Measurements from ENCODE around the gene PGP.

The PGP gene

DNA sequence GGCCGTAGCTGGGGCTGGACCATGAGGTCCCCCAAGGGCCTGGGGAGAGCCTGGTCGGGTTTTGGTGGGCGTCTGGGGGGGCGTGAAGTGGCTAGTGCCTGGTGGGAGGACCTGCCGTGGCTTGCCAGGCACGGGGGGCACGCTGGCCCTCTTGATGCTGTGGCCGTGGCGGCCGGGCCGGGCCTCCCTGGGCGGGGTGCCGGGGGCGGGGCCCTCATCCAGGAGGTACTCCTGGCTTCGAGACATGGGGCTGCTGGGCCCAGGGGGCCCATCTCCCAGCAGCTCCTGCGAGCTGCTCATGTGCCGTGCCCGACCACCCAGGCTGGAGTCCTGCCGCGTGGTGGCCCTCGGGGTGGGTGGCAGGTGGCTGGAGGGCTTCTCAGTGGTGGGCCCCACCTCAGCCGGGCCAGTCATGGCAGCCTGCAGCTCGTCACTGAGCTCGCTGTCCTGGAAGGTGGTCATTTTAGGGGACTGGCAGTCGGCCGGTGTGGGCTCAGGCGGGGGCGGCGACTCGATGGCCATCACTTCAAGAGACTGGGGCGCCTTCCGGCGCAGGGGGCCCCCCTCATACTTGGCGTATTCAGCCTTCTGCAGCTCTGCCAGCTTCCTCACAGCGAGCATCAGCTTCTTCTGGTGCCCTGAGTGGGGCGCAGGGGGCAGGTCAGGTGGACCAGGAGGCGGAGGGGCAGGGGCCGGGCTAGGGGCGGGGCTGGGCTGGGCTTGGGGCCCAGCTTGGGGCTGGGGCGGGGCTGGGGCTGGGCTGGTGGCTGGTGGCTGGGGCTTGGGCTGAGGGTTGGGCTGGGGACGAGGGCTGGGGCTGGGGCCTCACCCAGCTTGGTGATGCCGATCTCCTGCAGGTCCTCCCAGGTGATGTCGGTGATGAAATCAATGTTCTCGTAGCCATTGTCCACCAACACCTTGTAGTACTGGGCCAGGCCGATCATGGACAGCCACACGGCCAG, 33.4 kb downstream of the PGP start:
- DNase-seq (ENCODE audit: low read depth), result no peak

DNA sequence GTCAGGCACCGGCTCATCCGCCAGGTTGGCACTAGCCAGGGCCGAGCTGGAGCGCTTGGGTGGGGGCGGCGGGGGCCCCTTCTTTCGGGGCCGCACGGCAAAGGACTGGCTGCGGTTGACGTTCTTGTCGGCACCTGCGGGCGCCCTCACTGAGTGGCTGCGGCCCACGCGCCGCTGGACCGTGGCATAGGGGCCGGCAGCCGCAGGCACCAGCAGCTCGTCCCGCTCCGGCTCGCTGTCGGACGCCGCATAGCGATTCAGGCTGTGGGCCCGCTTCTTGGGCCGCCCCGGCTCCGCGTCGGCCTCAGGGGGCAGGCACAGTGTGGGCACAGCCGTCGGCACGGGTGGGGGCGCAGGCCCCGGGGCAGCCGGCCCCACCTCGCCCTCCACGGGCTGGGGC, 34.2 kb downstream of the PGP start:
- no peak for DNase-seq (ENCODE audit: low read depth)

DNA sequence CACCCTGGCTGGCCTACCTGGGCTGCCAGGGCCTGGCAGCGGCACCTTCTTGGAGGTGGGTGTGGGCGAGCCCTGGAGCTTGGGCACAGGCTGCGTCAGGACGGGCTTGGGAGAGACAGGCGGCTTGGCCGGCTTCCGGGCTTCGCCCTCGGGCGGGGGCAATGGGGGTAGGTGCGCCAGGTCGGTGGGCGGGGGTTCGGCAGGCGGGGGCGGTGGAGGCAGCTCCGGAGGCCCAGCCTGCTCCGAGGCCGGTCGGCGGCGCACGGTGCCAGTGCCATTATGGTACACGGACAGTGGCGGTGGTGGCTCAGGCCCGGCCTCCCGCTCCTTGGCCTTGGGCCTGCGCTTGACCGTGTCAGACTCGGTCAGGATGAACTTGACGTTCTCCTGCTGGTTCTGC, 35.1 kb downstream of the PGP start:
- DNase-seq (ENCODE audit: low read depth), result no peak

DNA sequence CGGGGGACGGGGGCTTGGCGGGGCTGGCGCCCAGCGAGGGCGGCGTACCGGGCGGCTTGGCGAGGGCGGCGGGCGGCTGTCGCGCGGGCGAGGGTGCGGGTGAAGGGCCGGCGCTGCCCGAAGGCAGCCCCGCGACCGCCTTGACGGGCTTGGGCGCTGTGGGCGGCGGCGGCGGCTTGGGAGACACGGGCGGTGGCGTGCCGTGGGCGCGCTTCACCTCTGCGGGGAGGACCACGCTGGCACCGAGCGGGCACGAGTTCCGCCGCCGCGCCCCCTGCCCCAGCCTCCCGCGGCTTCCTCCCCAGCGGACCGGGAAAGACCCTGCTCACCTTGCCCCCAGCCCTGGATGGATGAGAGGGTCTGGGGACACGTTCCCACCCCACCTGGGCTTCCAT, 35.5 kb downstream of the PGP start:
- DNase-seq (ENCODE audit: low read depth), result no peak

DNA sequence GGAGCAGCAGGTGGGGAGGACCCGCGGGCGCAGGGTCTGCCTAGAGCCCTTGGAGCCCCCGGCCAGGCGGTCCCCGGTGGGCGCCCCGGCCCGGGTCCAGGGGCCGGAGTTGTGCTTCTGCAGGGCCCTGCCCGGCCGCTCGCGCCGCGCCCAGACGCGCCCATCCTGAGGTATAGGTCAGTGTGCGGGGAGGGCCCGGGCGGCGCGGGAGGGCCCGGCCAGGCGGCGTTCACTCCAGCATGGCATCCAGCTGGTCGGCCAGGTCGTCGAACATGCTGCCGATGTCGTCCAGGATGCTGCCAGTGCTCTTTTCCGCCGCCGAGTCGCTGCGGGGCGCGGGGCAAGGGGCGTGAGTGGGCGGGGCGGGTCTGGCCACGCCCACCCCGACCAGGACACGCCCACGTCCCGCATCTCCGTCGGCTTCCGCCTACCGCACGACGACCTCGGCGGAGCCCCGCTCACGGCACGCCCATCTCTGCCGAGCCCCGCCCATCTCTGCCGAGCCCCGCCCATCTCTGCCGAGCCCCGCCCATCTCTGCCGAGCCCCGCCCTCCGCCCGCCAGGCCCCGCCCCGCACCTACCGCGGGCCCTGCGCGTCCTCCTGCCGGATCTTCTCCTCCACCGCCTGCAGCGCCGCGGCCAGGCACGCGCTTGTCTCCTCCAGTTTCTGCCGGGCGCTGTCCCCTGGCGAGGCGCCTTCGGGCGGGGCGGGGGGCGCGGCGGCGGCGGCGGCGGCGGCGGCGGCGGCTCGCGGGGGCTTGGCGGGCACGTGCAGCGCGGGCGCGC, 36.1 kb downstream of the PGP start:
- DNase-seq (ENCODE audit: low read depth), result no peak

DNA sequence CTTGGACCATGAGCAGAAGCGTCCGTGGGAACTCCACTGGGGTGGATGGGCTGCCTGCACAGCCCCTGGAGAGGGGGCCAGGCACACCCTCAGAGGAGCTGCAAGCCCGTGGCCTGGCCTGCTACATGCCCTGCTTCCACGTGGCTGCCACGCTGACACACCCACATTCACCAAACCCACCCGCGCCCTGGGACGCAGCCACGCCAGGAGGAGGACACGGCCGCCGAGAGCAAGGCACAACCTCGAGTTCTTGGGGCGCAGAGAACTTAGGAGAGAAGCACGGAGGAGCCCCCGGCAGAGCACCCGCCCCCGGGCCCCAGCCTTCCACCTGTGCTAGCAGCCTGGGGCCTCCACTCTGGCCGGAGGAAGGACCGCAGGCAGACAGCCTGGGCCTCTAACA, 37.1 kb downstream of the PGP start:
- DNase-seq (ENCODE audit: low read depth), result no peak

DNA sequence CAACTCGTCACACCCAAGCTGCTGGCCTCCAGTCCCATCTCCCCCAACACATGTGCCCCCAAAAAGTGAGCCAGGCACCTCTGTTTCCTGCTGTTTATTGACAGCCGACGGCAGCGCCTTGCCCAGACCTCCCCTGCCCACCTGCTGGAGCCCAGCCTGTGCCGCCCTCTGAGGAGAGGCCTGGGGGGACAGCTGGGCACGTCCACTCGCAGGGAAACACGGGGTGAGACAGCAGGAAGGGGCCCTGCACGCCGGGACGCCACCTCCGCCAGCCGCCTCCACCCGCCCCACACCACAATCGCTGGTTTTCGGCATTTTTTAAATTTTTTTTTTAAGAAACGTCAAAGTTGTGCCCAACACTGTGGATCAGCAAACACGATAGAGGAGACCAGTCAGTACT, 37.5 kb downstream of the PGP start:
- no peak for DNase-seq (ENCODE audit: low read depth)

DNA sequence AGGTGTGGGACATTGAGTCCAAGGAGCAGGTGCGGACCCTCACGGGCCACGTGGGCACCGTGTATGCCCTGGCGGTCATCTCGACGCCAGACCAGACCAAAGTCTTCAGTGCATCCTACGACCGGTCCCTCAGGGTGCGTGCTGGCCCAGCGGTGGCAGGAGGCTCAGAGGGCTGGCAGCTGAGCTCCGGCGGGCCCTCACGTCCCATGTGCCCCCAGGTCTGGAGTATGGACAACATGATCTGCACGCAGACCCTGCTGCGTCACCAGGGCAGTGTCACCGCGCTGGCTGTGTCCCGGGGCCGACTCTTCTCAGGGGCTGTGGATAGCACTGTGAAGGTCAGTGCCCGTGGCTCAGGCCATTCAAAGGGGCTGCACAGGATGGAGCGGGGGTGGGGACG, 38.6 kb downstream of the PGP start:
- DNase-seq (ENCODE audit: low read depth), result no peak

DNA sequence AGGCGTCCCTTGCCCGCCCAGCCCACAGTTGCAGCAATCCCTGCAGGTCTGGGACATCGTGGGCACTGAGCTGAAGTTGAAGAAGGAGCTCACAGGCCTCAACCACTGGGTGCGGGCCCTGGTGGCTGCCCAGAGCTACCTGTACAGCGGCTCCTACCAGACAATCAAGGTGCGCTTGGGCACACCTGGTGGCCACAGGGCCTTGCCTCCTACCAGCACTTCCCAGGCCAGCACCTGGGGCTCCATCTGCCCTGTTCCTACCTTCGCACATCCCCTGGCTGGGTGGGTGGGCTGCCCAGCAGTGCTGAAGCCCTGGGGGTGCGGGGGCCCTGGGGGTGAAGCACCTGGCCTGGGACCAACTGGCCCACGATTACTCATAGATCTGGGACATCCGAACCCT, 39.2 kb downstream of the PGP start:
- DNase-seq (ENCODE audit: low read depth), result no peak

DNA sequence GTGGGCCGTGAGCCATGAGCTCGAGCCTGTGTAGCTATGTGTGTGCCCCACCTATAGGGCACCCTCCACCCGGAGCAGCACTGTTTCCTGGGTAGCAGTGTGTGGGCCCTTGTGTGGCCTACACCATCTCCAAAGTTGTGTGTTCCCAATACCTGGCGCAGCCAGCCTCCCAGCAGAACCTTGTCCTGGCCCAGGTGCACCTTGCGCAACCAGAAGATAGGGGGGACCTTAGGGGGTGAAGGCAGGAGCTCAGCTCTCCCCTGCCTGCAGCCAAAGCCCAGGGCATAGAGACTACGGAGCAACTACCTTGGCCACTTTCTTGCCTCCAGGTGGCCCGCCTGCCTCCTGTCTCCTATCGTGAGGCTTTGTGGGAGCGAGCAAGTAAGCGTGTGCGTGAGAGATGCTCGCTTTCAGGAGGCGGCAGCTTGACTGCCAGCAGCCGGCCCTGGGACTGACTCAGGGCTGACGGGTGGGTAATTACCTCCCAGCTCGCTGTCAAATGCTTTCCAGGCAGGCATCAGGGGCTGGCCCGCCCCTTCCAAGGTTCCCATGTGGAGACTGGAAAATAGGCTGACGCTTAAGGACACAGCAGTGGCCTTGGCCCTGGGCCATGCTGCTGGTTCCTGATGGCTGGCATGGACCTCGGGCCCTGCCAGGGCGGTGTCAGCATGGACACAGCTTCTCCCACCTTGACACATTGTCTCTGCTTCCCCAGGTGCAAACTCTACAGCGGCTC, 40.1 kb downstream of the PGP start:
- no peak for DNase-seq (ENCODE audit: low read depth)

DNA sequence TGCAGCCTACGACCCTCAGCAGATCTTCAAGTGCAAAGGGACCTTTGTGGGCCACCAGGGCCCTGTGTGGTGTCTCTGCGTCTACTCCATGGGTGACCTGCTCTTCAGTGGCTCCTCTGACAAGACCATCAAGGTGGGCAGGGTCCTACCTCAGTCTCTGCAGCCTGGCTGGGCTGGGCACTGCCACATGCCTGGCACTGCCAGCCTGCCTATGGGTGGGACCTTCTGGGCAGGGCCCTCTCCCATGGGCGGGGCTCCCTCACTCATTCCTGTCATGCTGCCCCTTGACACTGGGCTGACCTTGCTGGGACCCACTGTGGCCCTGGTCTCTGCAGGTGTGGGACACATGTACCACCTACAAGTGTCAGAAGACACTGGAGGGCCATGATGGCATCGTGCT, 40.7 kb downstream of the PGP start:
- DNase-seq (ENCODE audit: low read depth), result no peak

DNA sequence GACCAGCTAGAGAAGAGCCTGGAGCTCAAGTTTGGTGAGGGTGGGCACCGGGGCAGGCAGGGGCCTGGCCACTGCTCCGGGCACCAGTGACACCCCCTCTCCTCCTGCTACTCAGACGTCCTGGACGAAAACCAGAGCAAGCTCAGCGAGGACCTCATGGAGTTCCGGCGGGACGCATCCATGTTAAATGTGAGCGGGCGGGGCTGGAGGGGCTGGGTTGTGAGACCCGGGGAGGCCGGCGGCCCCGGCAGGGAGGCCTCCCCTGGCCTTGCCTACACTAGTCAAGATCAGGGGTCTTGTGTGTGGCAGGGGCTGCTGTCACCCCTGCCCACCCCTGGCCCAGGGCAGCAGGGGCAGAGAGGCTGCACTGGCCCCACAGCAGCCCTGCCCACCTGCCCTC, 41.3 kb downstream of the PGP start:
- no peak for DNase-seq (ENCODE audit: low read depth)

DNA sequence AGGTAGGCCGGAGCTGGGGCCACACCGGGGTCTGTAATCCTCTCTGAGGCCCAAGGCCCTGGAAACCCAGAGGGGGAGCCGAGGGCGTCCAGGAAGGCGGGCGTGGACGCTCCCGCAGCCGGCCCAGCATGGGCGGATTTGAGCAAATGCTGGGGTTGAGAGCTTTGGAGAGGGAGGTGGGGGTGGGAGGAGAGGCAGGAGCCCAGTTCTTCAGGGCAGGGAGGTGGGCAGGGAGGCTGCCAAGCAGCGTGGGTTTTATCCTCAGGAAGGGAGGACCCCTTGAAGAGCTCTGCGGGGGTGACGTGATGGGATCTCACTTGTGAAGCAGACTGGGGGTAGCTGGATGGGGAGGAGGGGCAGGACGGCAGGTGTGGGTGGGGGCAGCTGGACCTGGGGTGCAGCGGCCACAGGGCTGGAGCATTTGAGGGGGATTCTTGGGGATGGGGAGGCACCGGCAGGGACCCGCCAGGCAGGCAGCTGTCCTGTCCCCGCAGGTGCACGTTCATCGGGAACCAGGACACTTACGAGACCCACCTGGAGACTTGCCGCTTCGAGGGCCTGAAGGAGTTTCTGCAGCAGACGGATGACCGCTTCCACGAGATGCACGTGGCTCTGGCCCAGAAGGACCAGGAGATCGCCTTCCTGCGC, 41.8 kb downstream of the PGP start:
- DNase-seq (ENCODE audit: low read depth), result no peak

DNA sequence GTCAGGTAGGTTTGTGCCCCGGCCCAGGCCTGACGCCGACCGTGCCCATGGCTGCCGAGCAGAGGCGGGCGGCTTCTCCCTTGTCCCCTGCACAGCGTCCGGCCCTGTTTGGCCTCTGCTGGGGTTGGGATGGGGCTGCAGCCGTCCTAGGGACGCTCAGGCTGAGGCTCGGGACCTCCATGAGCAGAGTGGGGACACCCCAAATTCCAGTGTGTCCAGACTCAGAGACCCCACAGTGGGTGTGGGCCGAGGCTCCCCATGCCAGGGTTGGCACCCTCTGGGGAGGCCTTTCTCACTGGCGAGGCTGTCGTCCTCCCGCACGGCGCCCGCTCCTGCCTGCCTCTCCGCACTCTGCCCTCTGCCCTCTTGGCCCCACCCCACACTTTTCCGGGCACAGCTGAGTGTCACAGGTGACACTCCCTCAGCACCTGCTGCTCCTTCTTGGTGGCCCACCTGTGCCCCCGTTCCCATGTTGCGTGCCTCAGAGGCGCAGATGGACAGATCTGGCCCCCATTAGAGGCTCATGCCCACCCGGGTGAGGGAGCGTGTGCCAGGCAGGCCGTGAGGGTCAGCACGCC, 43.0 kb downstream of the PGP start:
- no peak for DNase-seq (ENCODE audit: low read depth)

DNA sequence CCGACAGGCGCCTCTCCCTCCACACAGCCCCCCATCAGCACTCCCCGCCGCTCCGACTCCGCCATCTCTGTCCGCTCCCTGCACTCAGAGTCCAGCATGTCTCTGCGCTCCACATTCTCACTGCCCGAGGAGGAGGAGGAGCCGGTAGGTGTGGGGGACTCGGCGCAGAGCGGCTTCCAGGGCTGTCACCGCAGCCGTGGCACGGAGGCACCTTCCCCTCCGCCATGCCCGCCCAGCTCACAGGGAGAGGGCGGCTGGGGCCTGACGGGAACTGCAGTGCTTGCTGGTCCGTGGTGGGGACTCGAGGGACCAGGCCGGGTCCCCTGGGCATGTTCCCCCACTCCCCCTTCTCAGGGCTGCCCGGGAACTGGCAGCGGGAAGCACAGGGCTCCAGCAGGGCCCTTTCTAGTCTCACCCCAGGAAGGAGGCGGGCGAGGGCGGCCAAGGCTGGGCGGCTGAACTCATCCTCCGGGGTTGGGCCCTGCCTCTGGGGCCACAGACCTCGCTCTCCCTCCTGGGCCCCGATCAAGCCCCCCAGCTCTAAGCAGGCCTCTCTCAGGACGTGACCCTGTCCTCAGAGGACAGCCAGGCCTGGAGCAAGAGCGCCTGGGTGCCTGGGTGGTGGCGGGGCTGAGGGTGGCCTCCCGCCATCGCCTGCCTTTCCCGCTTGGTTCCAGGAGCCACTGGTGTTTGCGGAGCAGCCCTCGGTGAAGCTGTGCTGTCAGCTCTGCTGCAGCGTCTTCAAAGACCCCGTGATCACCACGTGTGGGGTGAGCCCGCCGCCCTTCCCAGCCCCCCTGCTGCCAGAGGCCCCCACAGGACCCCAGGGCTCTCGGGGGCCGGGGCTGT, 43.8 kb downstream of the PGP start:
- no peak for DNase-seq (ENCODE audit: low read depth)

DNA sequence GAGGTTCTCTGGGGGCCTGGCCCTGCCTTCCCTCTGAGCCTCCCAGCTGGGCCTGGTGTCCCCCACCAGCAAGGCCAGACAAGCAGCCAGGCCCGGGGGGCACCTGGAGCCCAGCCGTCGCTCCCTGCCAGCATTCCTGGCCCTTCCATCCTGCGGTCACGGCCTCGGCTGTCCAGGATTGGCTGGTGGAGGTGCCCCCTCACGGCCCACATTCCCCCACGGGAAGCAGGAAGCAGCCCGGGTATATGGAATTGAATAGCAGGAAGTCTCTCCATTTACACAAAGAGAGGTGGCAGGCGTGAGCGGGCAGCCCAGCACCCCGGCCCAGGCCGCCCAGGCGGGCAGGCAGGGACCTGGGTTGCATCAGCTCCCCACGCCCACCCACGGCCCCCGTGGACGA, 44.6 kb downstream of the PGP start:
- DNase-seq (ENCODE audit: low read depth), result no peak

DNA sequence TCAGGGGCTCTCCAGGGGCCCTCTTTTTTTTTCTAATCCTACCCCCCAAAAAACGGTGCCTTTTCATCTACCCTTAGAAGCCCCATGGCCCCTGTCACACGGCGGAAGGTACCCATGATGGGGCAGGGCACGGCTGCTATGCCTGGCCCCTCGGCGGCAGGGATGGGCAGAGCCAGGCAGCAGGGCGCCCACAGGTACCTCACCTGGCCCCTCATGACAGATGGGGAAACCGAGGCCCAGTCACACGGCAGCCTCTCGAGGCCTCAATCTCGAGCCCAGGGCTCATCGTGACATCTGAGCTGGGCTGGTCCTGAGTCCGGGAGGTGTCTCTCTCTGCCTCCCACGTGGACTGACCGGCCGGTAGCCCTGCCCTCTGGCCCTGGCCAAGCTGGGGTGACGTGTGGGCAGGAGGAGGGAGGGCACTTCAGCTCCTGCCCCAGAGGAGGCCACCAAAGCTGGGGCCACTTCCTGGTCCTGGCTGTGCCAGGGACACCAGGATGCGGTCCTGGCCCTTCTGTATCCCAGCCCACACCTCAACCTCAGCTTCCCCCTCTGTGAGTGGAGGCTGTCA, 47.5 kb downstream of the PGP start:
- no peak for DNase-seq (ENCODE audit: low read depth)

DNA sequence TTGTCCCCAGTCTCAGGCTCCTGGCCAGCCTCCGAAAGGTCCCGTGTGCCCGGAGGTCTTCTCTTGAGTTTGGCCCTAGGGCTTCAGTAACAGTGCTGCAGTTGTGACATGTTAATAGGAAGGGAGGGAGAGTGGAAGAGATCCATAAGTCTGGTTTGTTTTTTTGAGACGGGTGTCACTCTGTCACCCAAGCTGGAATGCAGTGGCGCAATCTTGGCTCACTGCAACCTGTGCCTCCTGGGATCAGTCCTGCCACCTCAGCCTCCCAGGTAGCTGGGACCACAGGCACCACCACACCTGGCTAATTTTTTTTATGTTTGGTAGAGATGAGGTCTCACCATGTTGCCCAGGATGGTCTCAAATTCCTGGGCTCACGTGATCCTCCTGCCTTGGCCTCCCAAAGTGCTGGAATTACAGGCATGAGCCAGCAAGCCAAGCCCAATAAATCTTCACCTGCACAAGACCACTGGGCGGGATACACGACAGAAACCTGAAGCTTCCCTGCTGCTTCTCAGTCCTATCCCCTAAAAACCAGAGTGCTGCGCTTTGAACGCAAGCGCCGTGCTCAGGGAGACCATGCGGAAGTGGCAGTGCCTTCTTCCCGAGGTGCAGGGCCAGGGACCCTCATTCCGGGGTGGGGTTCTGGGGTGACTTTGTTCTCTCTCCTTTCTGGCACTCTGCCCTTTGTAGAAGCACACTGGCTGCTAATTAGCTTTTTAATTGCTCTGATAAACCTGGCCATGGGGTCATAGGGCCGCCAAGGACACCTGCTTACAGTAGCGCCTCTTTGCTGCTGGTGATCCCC, 48.2 kb downstream of the PGP start:
- DNase-seq (ENCODE audit: low read depth), result no peak

DNA sequence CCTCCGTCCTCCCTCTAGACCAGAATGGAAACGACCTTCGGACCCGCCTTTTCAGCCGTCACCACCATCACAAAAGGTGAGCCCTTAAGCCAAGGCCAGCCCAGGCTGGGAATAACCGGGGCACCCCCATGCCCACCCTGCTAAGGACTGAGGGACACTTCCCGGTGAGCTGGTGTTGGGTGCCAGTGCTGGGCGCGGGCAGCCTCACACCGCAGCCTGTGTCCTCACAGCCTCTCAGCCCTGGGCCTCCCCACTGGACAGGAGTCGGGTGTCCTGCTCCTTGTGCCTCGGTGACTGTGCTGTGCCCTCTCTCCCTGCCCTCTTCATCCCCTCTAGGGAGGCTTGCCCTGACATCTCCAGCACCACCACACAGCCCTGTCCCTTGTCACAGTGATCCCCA, 48.8 kb downstream of the PGP start:
- DNase-seq (ENCODE audit: low read depth), result no peak

All from activated T-cell treated with anti-CD3 and anti-CD28 coated beads for 24 hours (primary cell).